Naive thymus-derived CD8-positive, alpha-beta T cell (primary cell): Measurements from ENCODE around the gene PKNOX1. TPM values are rescaled to one million over a fixed set of nuclear protein-coding genes. Genes with fewer than 3 reads are reported as not detected.
"Not testable (repeated sequence)": the region's sequence is repeated elsewhere in the genome, so short reads cannot be mapped to it uniquely, and the experiment has no call there.

Source experiments
- ATAC-seq, 2 donors: fragments of 150-1000 bp; cut with Tn5 transposase in 1 of 2; sonication (Bioruptor Pico), chemical (Tn5 transposase) in 1 of 2; 1 replicate in 1 of 2; 2 replicates in 1 of 2; pipeline ENCODE4 v1.10.0; 2021; ENCODE audit warnings: mild to moderate bottlenecking in 2 of 2, moderate library complexity in 2 of 2
- POLR2A ChIA-PET: fragments of 350-600 bp; sonication (Branson Sonifier 250); formaldehyde crosslinking; loops from one replicate; lab custom pipeline; 2021; ENCODE audit warnings: antibody characterized with exemption; lab: Charles Lee
- DNase-seq, 10 donors: peaks; one replicate each; pipeline versions ENCODE4 v3.0.0 to v3.0.0-alpha.2; 2020 to 2022
- H3K27ac Mint-ChIP-seq, 10 donors: one replicate each; pipeline ENCODE4 v1.8.0; 2020 to 2022; ENCODE audit warnings: mild to moderate bottlenecking in 10 of 10, mixed read lengths in 10 of 10, moderate library complexity in 4 of 10, inconsistent platforms in 1 of 10
- H3K27me3 Mint-ChIP-seq, 5 donors: one replicate each; pipeline ENCODE4 v1.8.0; 2021 to 2022; ENCODE audit warnings: mixed read lengths in 5 of 5
- H3K36me3 Mint-ChIP-seq, 3 donors: one replicate each; pipeline ENCODE4 v1.8.0; 2020 to 2022; ENCODE audit warnings: mixed read lengths in 3 of 3, mild to moderate bottlenecking in 2 of 3, inconsistent platforms in 1 of 3
- H3K4me1 Mint-ChIP-seq, 4 donors: one replicate each; pipeline ENCODE4 v1.8.0; 2021 to 2022; ENCODE audit warnings: mixed read lengths in 4 of 4
- H3K4me3 Mint-ChIP-seq, 10 donors: one replicate each; pipeline ENCODE4 v1.8.0; 2020 to 2022; ENCODE audit warnings: mild to moderate bottlenecking in 10 of 10, mixed read lengths in 10 of 10, moderate library complexity in 6 of 10, inconsistent platforms in 1 of 10
- H3K9me3 Mint-ChIP-seq, 9 donors: one replicate each; pipeline ENCODE4 v1.8.0; 2020 to 2022; ENCODE audit warnings: mixed read lengths in 9 of 9, mild to moderate bottlenecking in 3 of 9, inconsistent platforms in 1 of 9, moderate library complexity in 1 of 9
- polyA plus RNA-seq, 3 donors: library from polyadenylated mRNA; unstranded; fragments of 300-500 nt; fragmentation: Illumina TruSeq; gene quantifications; one replicate each; pipeline ENCODE4 v1.2.3, GENCODE V29; 2021
- total RNA-seq, 8 experiments: library from RNA in 2 of 8; stranded (reverse) in 2 of 8; gene quantifications; one replicate each; pipeline ENCODE4 v1.2.3 and lab custom pipeline; 2021 to 2026

Gene PKNOX1
- total and polyA plus RNA-seq, 5 experiments from 2014 or later = 16.2 to 20.8 (median 18.6) TPM

DNA sequence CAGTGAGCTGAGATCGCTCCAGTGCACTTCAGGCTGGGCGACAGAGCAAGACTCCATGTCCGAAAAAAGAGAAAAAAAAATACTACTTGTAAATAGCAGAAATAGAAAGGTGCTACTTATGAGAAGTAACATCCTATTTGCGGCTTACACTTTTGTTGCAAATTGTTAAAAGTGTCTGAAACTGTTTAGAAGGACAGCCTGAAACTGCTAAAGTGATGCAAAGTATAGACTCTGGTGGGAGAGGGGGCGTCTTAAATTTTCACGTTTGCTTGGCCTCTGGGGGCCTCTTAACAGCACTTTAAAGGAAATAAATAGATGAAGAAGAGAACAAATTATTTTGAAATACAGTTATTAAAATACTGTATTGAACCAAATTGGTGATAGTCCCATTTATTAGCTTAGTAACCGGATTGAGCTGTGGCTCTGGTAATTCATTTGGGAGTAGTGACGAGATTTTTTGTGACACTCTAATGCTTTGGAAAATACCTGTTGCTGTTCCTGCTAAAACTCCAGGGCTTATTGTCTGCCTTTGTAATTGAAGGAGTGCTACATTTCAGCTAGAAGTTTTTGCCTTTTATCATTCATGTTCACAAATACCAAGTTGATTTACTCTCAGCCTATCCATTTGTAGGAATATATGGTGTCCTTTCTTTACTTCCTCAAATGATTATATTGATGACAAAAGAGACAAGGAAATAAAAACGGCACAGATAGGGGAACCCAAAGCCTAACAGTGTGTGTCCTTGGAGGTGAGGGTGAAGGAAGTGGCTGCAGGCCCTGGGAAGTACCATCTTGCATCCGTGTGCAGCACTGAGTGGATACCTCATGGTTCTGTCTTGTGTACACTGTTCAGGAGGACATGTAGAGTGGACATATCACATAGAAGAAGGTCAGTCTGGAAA lies 6.2 kb downstream of the PKNOX1 start:
- Mint-ChIP-seq H3K4me1 (peaks cover 22 to 59% (median 48%) of the 10 kb centered on the region in 4 donors), H3K36me3 (peaks cover 0 to 5% (median 3%) of the 10 kb centered on the region in 3 donors), H3K4me3 (no peak overlapping the region)

DNA sequence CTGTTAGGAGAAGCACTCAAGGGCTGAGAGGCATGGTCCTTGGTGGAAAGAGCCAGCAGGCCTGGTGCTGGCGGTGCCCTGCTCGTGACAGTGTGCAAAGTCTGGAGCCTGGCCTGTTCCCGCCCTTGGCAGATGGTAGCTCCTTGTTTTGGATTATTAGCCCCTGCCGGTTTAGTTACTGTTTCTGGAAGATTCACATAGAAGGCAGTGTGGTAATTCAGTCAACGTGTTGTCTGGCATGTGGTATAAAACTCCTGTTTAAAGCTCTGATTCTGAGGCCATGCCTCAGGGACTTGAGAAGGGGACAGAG lies 6.8 kb downstream of the PKNOX1 start:
- Mint-ChIP-seq H3K4me3 (no peak overlapping the region), H3K27me3 (no peaks in the 10 kb centered on the region), H3K27ac (peak overlapping the region in 2 of 10 donors; percentile 63), H3K4me1 (peaks cover 22 to 54% (median 42%) of the 10 kb centered on the region in 4 donors), H3K9me3 (no peaks in the 10 kb centered on the region), H3K36me3 (peaks cover 0 to 5% (median 3%) of the 10 kb centered on the region in 3 donors)
- ATAC-seq (no peak), DNase-seq (no peak)
- POLR2A ChIA-PET = no interaction called here

More for the DNA sequence above, 6.2 kb downstream of the PKNOX1 start:
- no peak for ATAC-seq
- Mint-ChIP-seq H3K9me3 (no peaks in the 10 kb centered on the region), H3K27ac (peak overlapping the region in 4 of 10 donors; percentile 55 to 78 (median 63)), H3K27me3 (no peaks in the 10 kb centered on the region)
- DNase-seq = no peak
- POLR2A ChIA-PET = no interaction called here

DNA sequence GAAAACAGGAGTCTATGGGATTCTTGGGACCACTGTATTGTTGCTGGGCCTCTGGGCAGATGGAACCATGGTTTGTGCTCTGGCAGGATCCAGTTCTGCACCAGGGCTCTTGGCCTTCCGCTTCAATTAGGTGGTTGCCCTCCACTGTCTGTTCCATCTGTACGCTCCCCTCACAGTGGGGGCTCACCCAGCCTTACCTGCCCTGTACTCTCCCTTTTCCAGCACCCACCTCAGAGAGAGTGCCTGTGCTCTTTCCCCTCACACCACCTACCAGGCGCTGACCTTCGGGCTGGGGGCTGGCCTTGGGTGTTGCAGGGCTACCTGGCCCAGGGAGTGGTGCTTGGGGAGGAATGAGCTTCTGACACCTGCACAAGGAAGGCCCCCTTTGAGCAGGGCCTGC lies 7.5 kb downstream of the PKNOX1 start:
- DNase-seq = no peak
- Mint-ChIP-seq H3K36me3 (peaks cover 0 to 7% (median 2%) of the 10 kb centered on the region in 3 donors), H3K27me3 (no peaks in the 10 kb centered on the region), H3K9me3 (no peaks in the 10 kb centered on the region), H3K4me3 (no peak overlapping the region), H3K4me1 (peaks cover 21 to 49% (median 40%) of the 10 kb centered on the region in 4 donors), H3K27ac (peak overlapping the region in 2 of 10 donors; percentile 18 to 27)
- POLR2A ChIA-PET = no interaction called here
- no peak for ATAC-seq

DNA sequence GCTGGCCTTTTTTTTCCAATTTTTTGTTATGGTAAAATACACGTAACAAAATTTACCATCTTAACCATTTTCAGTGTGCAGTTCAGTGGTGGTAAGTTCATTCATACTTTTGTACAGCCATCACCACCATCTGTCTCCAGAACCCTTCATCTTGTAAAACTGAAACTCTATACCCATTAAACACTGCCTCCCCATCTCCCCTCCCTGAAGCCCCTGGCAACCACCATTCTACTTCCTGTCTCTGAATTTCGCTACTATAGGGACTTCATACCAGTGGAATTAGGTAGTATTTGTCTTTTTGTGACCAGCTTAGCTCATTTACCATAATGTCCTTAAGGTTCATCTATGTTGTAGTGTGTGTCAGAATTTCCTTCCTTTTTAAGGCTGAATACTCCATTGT lies 8.7 kb downstream of the PKNOX1 start:
- Mint-ChIP-seq H3K27me3 (no peaks in the 10 kb centered on the region), H3K9me3 (no peaks in the 10 kb centered on the region), H3K4me3 (no peak overlapping the region), H3K27ac (peak overlapping the region in 6 of 10 donors; percentile 13 to 74 (median 31)), H3K36me3 (peaks cover 0 to 7% (median 0%) of the 10 kb centered on the region in 3 donors), H3K4me1 (peaks cover 18 to 43% (median 32%) of the 10 kb centered on the region in 4 donors)
- DNase-seq (peak in 2 of 10 donors; percentile 11 to 16), ATAC-seq (peak in 1 of 2 donors; percentile 67)
- POLR2A ChIA-PET = no interaction called here

DNA sequence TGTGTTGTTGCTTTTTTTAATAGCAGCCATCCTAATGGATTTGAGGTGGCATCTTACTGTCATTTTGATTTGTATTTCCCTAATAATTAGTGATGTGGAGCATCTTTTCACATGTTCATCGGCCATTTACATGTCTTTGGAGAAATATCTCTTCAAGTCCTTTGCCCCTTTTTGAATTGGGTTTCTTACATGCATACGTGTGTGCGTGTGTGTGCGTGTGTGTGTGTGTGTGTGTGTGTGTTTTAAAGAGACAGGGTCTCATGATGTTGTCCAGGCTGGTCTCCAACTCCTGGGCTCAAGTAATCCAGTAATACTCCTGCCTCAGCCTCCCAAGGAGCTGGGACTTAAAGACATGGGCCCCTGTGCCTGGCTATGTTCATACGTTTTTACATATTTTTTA lies 9.5 kb downstream of the PKNOX1 start:
- H3K4me3 Mint-ChIP-seq = no peak overlapping the region
- peaks cover 18 to 40% (median 30%) of the 10 kb centered on the region in 4 donors for H3K4me1 Mint-ChIP-seq
- POLR2A ChIA-PET = no interaction called here
- DNase-seq (no peak), ATAC-seq (no peak)
- peak overlapping the region in 2 of 10 donors; percentile 11 to 43 for H3K27ac Mint-ChIP-seq
- no peaks in the 10 kb centered on the region for H3K27me3 Mint-ChIP-seq
- H3K36me3 Mint-ChIP-seq = peaks cover 0 to 6% (median 0%) of the 10 kb centered on the region in 3 donors
- H3K9me3 Mint-ChIP-seq = no peaks in the 10 kb centered on the region

DNA sequence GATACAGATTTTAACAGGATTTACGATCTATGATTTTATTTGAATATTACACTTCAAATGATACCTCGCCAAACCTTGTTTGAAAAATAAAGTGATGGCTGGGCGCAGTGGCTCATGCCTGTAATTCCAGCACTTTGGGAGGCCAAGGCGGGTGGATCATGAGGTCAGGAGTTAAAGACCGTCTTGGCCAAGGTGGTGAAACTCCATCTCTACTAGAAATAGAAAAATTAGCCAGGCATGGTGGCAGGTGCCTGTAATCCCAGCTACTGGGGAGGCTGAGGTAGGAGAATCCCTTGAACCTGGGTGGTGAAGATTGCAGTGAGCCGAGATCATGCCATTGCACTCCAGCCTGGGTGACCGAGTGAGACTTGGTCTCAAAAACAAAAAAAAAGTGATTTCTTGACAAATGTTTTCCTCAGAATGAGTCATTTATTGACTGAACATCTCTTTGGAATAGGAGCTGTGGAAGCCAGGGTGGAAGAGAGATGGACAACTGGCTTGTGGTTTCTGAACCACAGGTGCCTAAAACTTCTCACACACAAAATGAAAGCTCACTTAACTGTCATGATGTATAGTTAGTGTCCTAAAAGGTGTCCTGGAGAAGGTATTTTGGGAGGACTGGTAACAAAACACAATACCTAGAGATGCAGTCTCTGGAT lies 11.9 kb downstream of the PKNOX1 start:
- no peak for ATAC-seq
- H3K4me3 Mint-ChIP-seq = no peak overlapping the region
- peaks cover 15 to 40% (median 32%) of the 10 kb centered on the region in 4 donors for H3K4me1 Mint-ChIP-seq
- no peaks in the 10 kb centered on the region for H3K27me3 Mint-ChIP-seq
- POLR2A ChIA-PET = no interaction called here
- no peak for DNase-seq
- H3K27ac Mint-ChIP-seq = peak overlapping the region in 1 of 10 donors; percentile 52
- H3K36me3 Mint-ChIP-seq = peaks cover 0 to 2% (median 0%) of the 10 kb centered on the region in 3 donors
- no peaks in the 10 kb centered on the region for H3K9me3 Mint-ChIP-seq

DNA sequence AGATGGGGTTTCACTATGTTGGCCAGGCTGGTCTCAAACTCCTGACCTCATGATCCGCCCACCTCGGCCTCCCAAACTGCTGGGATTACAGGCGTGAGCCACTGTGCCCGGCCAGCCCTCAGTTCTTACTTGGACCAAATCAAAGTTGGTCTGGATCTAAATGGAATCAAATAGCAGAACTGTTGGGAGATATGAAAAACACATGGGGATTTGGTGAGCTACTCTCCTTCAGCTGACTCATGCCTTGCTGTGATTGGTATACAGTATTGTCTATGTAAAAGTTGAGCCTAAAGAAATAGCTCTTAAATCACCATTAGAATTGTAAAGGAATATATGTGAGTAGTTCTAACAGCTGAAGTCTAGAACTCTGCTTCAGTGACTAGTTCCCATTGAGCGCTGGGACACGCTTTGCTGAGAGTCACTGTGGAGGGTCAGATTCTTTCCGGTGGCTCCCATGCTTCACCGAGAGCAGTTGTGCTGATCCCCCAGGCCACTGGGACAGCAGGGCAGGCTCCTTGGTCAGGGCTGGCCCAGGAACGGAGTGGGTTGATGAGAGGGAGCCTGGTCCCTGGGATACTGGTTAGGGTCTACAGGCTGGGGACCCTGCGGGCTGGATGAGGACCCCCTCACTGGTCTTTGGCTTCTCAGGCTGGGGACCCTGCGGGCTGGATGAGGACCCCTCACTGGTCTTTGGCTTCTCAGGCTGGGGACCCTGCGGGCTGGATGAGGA lies 14.0 kb downstream of the PKNOX1 start:
- H3K9me3 Mint-ChIP-seq = no peaks in the 10 kb centered on the region
- POLR2A ChIA-PET = interaction anchor here (1.1 kb wide), 1 partner anchor 11 kb away, joined by 3 read pairs; no protein-coding TSS in a partner anchor
- no peak for DNase-seq

DNA sequence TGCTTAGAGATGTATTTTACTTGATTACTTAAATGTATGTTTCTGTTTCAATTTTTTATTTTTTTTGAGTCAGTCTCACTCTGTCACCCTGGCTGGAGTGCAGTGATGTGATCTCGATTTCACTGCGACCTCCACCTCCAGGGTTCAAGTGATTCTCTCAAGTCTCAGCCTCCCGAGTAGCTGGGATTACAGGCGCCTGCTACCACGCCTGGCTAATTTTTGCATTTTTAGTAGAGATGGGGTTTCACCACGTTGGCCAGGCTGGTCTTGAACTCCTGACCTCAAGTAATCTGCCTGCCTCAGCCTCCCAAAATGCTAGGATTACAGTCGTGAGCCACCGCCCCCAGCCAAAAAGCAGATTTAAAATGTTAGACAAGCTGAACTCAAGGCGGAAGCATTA lies 15.0 kb downstream of the PKNOX1 start:
- POLR2A ChIA-PET, H3K27me3 Mint-ChIP-seq, H3K9me3 Mint-ChIP-seq, ATAC-seq, DNase-seq: not testable (repeated sequence)
- Mint-ChIP-seq H3K4me1 (peaks cover 7 to 34% (median 14%) of the 10 kb centered on the region in 4 donors), H3K4me3 (peak overlapping the region in 2 of 10 donors; percentile 27 to 41), H3K36me3 (peaks cover 0 to 12% (median 0%) of the 10 kb centered on the region in 3 donors), H3K27ac (peak overlapping the region in 2 of 10 donors; percentile 46 to 48)

More for the DNA sequence above, 14.0 kb downstream of the PKNOX1 start:
- H3K36me3 Mint-ChIP-seq = peaks cover 0 to 9% (median 0%) of the 10 kb centered on the region in 3 donors
- H3K4me3 Mint-ChIP-seq = no peak overlapping the region
- ATAC-seq = no peak
- H3K27ac Mint-ChIP-seq = no peak overlapping the region
- no peaks in the 10 kb centered on the region for H3K27me3 Mint-ChIP-seq
- H3K4me1 Mint-ChIP-seq = peaks cover 7 to 35% (median 17%) of the 10 kb centered on the region in 4 donors

DNA sequence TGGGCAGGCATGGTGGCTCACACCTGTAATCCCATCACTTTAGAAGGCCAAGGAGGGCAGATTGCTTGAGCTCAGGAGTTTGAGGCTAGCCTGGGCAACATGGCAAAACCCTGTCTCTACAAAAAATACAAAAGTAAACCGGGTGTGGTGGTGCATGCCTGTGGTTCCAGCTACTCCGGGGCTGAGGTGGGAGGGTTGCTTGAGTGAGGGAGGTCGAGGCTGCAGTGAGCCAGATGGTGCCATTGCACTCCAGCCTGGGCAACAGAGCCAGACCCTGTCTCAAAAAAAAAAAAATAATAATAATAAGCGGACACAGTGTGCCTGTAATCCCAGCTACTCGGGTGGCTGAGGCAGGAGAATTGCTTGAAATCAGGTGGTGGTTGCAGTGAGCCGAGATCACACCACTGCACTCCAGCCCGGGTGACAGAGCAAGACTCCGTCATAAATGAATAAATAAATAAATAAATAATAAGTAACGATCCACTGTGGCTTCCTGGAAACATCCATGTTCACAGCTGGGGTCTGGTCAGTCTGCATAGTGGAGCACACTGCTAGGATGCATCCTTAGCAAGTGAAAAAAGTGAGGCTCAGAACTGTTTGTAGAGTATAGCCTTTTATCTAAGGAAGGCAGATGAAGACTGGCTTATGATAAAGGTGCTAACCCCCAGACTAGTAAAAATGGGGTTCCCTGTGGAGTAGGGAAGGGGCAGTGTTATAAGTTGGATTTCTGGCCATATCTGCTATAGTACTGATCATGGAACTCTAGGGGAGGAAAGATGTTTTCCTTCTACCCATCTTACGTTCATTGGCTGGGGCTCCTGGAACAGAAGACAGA lies 15.7 kb downstream of the PKNOX1 start:
- no peak for DNase-seq
- peak in 1 of 2 donors; percentile 33 for ATAC-seq
- peaks cover 7 to 32% (median 14%) of the 10 kb centered on the region in 4 donors for H3K4me1 Mint-ChIP-seq
- H3K27ac Mint-ChIP-seq = peak overlapping the region in 5 of 10 donors; percentile 9 to 59 (median 48)
- H3K27me3 Mint-ChIP-seq = no peaks in the 10 kb centered on the region
- peak overlapping the region in 2 of 10 donors; percentile 34 to 41 for H3K4me3 Mint-ChIP-seq
- no peaks in the 10 kb centered on the region for H3K9me3 Mint-ChIP-seq
- POLR2A ChIA-PET = no interaction called here
- H3K36me3 Mint-ChIP-seq = peaks cover 0 to 12% (median 0%) of the 10 kb centered on the region in 3 donors

DNA sequence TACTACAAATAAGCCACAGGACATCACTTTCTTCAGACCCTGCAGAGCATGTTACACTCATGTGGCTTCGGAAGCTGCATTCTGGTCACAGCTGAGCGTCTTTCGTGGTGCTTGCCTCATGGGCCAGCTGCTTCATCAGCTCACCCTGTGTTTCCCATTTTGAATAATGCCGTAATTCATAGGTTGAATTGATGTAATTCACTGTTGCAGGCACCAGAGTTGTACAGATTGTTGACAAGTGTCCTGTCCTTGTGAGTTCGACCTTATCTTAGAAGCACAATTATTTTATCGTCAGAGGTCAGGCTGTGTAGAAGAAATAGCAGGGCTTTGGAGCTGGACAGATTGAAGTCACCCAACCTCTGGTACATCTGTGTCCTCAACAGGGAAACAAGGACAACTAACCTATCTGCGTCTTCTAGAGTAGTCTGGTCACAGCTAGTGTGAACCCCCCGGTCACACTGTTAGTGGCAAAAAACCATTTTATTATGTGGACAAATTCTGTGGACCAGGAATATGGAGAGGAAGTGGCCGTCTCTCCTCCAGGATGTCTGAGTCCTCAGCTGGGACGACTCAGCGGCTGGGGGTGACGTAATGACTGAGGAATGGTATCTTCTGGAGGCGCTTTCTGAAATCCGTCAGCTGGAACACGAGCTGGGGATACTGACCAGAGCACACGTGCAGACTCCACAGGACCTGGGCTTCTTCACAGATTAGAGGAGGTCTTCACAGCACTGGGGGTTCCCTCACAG lies 17.8 kb downstream of the PKNOX1 start:
- POLR2A ChIA-PET = no interaction called here
- no peak for ATAC-seq
- H3K27ac Mint-ChIP-seq = peak overlapping the region in 2 of 10 donors; percentile 57 to 68
- H3K27me3 Mint-ChIP-seq = no peaks in the 10 kb centered on the region
- H3K9me3 Mint-ChIP-seq = no peaks in the 10 kb centered on the region
- no peak for DNase-seq
- H3K36me3 Mint-ChIP-seq = peaks cover 0 to 10% (median 0%) of the 10 kb centered on the region in 3 donors
- no peak overlapping the region for H3K4me3 Mint-ChIP-seq
- H3K4me1 Mint-ChIP-seq = peaks cover 3 to 28% (median 10%) of the 10 kb centered on the region in 4 donors
